ENCODE measurements around the gene SMOC1. TPM values are rescaled to one million over a fixed set of nuclear protein-coding genes. Genes with fewer than 3 reads are reported as not detected.

SMOC1 gene
- total and polyA plus RNA-seq, 2 of the 8 experiments (the other 6 are each of a cell fraction or from before 2014, with no cell fraction given), result 1.6 to 2.4 TPM

DNA sequence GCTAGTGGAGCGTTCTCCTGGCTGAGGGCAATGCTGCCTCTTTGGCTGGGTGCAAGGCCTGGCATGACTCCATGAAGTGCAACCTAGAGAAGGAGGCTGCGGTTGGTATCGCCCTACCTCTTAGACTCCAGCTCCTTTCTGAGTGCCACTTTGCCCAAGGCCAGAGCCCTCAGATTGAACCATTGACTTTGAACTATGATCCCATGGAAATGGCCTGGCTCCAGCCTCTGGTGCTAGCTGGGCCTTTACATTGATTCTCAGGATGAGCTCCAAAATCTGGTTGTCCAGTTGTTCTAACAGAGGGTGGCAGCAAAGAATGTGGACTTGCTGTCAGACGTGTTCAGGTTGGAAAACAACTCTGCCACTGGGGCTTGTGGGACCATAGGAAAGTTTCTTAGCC is 16.1 kb upstream of the SMOC1 start (continued):
- TF ChIP-seq RFX5 (IDR thresholded peaks at IDR 0.05; ENCODE audit: borderline replicate concordance, low read depth, low read length), result no peak
- TF ChIP-seq YY1 (IDR thresholded peaks at IDR 0.05; ENCODE audit: low read depth, low read length), result no peak

Measured in H1 (cell line).